Measurements from ENCODE around the gene MPPED1.

The MPPED1 gene

GRCh38 chr22:43535336-43535735 is 123.5 kb downstream of the MPPED1 start:
- no peak overlapping the region for H3K4me3 ChIP-seq (ENCODE audit: low read depth, low read length)
- TF ChIP-seq, protein P1, sequence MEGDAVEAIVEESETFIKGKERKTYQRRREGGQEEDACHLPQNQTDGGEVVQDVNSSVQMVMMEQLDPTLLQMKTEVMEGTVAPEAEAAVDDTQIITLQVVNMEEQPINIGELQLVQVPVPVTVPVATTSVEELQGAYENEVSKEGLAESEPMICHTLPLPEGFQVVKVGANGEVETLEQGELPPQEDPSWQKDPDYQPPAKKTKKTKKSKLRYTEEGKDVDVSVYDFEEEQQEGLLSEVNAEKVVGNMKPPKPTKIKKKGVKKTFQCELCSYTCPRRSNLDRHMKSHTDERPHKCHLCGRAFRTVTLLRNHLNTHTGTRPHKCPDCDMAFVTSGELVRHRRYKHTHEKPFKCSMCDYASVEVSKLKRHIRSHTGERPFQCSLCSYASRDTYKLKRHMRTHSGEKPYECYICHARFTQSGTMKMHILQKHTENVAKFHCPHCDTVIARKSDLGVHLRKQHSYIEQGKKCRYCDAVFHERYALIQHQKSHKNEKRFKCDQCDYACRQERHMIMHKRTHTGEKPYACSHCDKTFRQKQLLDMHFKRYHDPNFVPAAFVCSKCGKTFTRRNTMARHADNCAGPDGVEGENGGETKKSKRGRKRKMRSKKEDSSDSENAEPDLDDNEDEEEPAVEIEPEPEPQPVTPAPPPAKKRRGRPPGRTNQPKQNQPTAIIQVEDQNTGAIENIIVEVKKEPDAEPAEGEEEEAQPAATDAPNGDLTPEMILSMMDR (IDR thresholded peaks at IDR 0.05; ENCODE audit: borderline replicate concordance, insufficient read depth, low read depth, low read length) = no peak

DNA sequence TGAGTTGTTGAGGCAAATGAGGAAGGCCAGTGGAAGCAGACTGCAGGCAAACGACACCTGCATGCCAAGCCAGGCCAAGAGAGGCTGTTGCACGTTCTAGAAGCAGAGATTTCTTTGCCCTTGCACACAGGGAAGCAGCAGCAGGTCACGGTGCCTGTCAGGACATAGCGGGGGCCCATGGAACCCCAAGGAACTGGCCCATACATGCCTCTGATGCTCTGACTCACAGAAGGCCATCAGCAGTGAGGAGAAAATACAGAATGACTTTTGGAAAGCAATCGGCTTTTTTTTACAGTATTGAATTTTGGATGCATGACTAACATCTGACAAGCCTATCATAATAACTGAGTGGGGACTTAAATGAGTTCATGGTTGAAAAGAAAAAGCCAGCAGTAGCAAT is 123.9 kb downstream of the MPPED1 start:
- no peak overlapping the region for H3K4me3 ChIP-seq (ENCODE audit: low read depth, low read length)
- TF ChIP-seq, protein P1 (IDR thresholded peaks at IDR 0.05; ENCODE audit: borderline replicate concordance, insufficient read depth, low read depth, low read length) = no peak

- TF ChIP-seq, protein P1 (IDR thresholded peaks at IDR 0.05; ENCODE audit: borderline replicate concordance, insufficient read depth, low read depth, low read length) = peak; percentile 47; the same call in 1 of the 2 replicates
- no peak overlapping the region for H3K4me3 ChIP-seq (ENCODE audit: low read depth, low read length)
These were observed 125.3 kb downstream of the MPPED1 start for GRCh38 chr22:43537019-43537585.

- H3K4me3 ChIP-seq (ENCODE audit: low read depth, low read length) = no peak overlapping the region
- TF ChIP-seq, protein P1 (IDR thresholded peaks at IDR 0.05; ENCODE audit: borderline replicate concordance, insufficient read depth, low read depth, low read length) = no peak
These were observed 128.0 kb downstream of the MPPED1 start for GRCh38 chr22:43539572-43540528.

- TF ChIP-seq, protein P1 (IDR thresholded peaks at IDR 0.05; ENCODE audit: borderline replicate concordance, insufficient read depth, low read depth, low read length) = no peak
- H3K4me3 ChIP-seq (ENCODE audit: low read depth, low read length) = no peak overlapping the region
These were observed 128.7 kb downstream of the MPPED1 start for GRCh38 chr22:43540529-43540923.

DNA sequence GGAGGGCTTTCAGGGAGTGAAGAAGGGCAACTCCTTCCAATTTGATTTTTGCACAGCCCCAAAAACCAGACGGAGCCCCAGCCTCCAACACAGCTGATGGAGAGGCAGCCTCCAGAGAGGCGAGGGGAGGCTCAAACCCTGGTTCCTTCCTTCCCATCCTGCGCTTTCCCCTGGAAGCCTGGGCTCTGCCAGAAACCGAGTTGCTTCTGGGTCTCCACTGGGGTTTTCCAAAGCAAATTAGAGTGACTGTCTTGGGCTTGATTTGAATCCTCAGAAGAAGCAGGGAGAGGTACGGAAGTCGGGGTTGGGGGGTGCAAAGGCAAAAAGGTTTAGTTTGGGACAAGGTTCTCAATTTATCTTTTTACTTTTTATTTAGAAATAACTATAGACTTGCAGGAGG is 129.2 kb downstream of the MPPED1 start:
- TF ChIP-seq, protein P1 (IDR thresholded peaks at IDR 0.05; ENCODE audit: borderline replicate concordance, insufficient read depth, low read depth, low read length) = no peak
- no peak overlapping the region for H3K4me3 ChIP-seq (ENCODE audit: low read depth, low read length)

Measured in GM12875 (cell line).